H1 (cell line): ENCODE results near the gene GPC2. TPM values are rescaled to one million over a fixed set of nuclear protein-coding genes. Genes with fewer than 3 reads are reported as not detected.

Experiments
- CTCF ChIA-PET: fragments of 300-600 bp; sonication (Branson Sonifier 250); formaldehyde crosslinking; loops from one replicate; lab custom pipeline; 2021; ENCODE audit not compliant: partially characterized antibody; lab: Charles Lee
- POLR2A ChIA-PET: fragments of 300-600 bp; sonication (Branson Sonifier 250); formaldehyde crosslinking; loops from one replicate; lab custom pipeline; 2021; ENCODE audit warnings: inconsistent platforms; ENCODE audit not compliant: partially characterized antibody; lab: Charles Lee
- DNase-seq, 2 experiments: peaks; one replicate each; pipeline versions ENCODE4 v3.0.0 to v3.0.0-alpha.2; 2010 to 2022; ENCODE audit warnings: low spot score in 2 of 2, low read depth in 1 of 2, mixed read lengths in 1 of 2
- FAIRE-seq: peaks from 2 replicates; lab custom pipeline; 2011; peaks lifted over from hg19 to GRCh38; lab: Jason Lieb, UNC
- H2AFZ ChIP-seq: 2 replicates; pipeline ENCODE4 v1.8.1; 2012; ENCODE audit warnings: low read length, inconsistent platforms
- H2AK5ac ChIP-seq: 2 replicates; pipeline ENCODE4 v1.6.1; 2013; ENCODE audit warnings: low read depth, low read length
- H2BK120ac ChIP-seq: replicated peaks from 2 replicates; pipeline ENCODE3; 2013; ENCODE audit warnings: low read depth, low read length, inconsistent platforms
- H2BK12ac ChIP-seq: 2 replicates; pipeline ENCODE4 v1.6.1; 2013; ENCODE audit warnings: low read depth, low read length
- H2BK15ac ChIP-seq: 2 replicates; pipeline ENCODE4 v1.6.1; 2013; ENCODE audit warnings: low read length
- H2BK20ac ChIP-seq: 2 replicates; pipeline ENCODE4 v1.6.1; 2013; ENCODE audit warnings: low read length
- H2BK5ac ChIP-seq: 2 replicates; pipeline ENCODE4 v1.6.1; 2013; ENCODE audit warnings: low read depth, low read length
- H3K14ac ChIP-seq: 2 replicates; pipeline ENCODE4 v1.6.1; 2013; ENCODE audit warnings: inconsistent platforms; ENCODE audit not compliant: insufficient read length
- H3K18ac ChIP-seq: 2 replicates; pipeline ENCODE4 v1.6.1; 2013; ENCODE audit warnings: low read length; ENCODE audit errors: extremely low read depth
- H3K23ac ChIP-seq: 2 replicates; pipeline ENCODE4 v1.6.1; 2013; ENCODE audit warnings: inconsistent platforms; ENCODE audit not compliant: insufficient read length
- H3K23me2 ChIP-seq: 2 replicates; pipeline ENCODE4 v1.6.1; 2013; ENCODE audit warnings: low read depth, low read length
- H3K27ac ChIP-seq: 2 replicates; pipeline ENCODE4 v1.6.1; 2011; ENCODE audit warnings: low read depth, low read length, inconsistent platforms
- H3K27me3 ChIP-seq, 4 experiments: replicated peaks in 1 of 4; 1 replicate in 1 of 4; 2 replicates in 3 of 4; pipeline versions ENCODE4 v1.6.1 to v1.8.1; 2011 to 2013; ENCODE audit warnings: low read length in 3 of 4, mild to moderate bottlenecking in 3 of 4, inconsistent platforms in 2 of 4, mixed read lengths in 2 of 4, moderate library complexity in 1 of 4; ENCODE audit not compliant: control insufficient read depth in 3 of 4, insufficient read depth in 3 of 4; ENCODE audit errors: extremely low read depth in 1 of 4
- H3K36me3 ChIP-seq, 4 experiments: 2 replicates each; pipeline versions ENCODE4 v1.6.1 to v1.8.1; 2011 to 2013; ENCODE audit warnings: mild to moderate bottlenecking in 4 of 4, low read length in 3 of 4, moderate library complexity in 2 of 4, control low read depth in 1 of 4, inconsistent platforms in 1 of 4; ENCODE audit not compliant: insufficient read depth in 4 of 4, control insufficient read depth in 2 of 4
- H3K4ac ChIP-seq: replicated peaks from 2 replicates; pipeline ENCODE3; 2013; ENCODE audit warnings: low read length, low read depth, mixed read lengths, inconsistent platforms; ENCODE audit not compliant: insufficient read length
- H3K4me1 ChIP-seq, 4 experiments: replicated peaks in 1 of 4; 1 replicate in 1 of 4; 2 replicates in 3 of 4; pipeline versions ENCODE4 v1.6.1 to v1.8.1; 2011 to 2013; ENCODE audit warnings: low read length in 3 of 4, inconsistent platforms in 2 of 4, mixed read lengths in 1 of 4; ENCODE audit not compliant: insufficient read depth in 4 of 4, control insufficient read depth in 3 of 4
- H3K4me2 ChIP-seq, 2 experiments: 2 replicates each; pipeline versions ENCODE4 v1.6.1 to v1.8.1; 2011 to 2013; ENCODE audit warnings: low read depth in 2 of 2, low read length in 2 of 2, control low read depth in 1 of 2, inconsistent platforms in 1 of 2, mild to moderate bottlenecking in 1 of 2; ENCODE audit not compliant: insufficient read depth in 1 of 2
- H3K4me3 ChIP-seq, 4 experiments: fragments of 200-600, 300-600 bp in 1 of 4; sonication (generic), shearing (Covaris generic), sonication (Bioruptor Twin) in 1 of 4; 2 replicates each; pipeline versions ENCODE4 v1.5.1 to v1.8.1; 2011 to 2016; ENCODE audit warnings: low read length in 4 of 4, low read depth in 3 of 4, control low read depth in 2 of 4, inconsistent platforms in 2 of 4, mild to moderate bottlenecking in 2 of 4, mixed read lengths in 1 of 4, moderate library complexity in 1 of 4; ENCODE audit not compliant: insufficient read depth in 2 of 4; ENCODE audit errors: extremely low read depth in 1 of 4
- H3K56ac ChIP-seq: replicated peaks from 2 replicates; pipeline ENCODE3; 2013; ENCODE audit warnings: low read depth, mild to moderate bottlenecking, mixed read lengths, low read length, inconsistent platforms; ENCODE audit not compliant: insufficient read length
- H3K79me1 ChIP-seq: 2 replicates; pipeline ENCODE4 v1.6.1; 2013; ENCODE audit warnings: low read depth, low read length, control low read depth
- H3K79me2 ChIP-seq, 2 experiments: 2 replicates each; pipeline versions ENCODE4 v1.6.1 to v1.8.1; 2012 to 2013; ENCODE audit warnings: low read length in 2 of 2, mild to moderate bottlenecking in 2 of 2, inconsistent platforms in 1 of 2; ENCODE audit not compliant: insufficient read depth in 2 of 2, control insufficient read depth in 1 of 2
- H3K9ac ChIP-seq, 4 experiments: replicated peaks in 1 of 4; 1 replicate in 1 of 4; 2 replicates in 3 of 4; pipeline versions ENCODE4 v1.6.1 to v1.8.1; 2011 to 2013; ENCODE audit warnings: low read depth in 3 of 4, low read length in 3 of 4, control low read depth in 2 of 4, mild to moderate bottlenecking in 2 of 4, moderate library complexity in 2 of 4, inconsistent platforms in 1 of 4; ENCODE audit errors: extremely low read depth in 1 of 4
- H3K9me3 ChIP-seq, 2 experiments: 2 replicates each; pipeline versions ENCODE4 v1.6.1 to v1.8.1; 2012 to 2013; ENCODE audit warnings: mild to moderate bottlenecking in 2 of 2, moderate library complexity in 2 of 2, control low read depth in 1 of 2, inconsistent platforms in 1 of 2, low read depth in 1 of 2, low read length in 1 of 2, mixed read lengths in 1 of 2; ENCODE audit not compliant: insufficient read depth in 2 of 2
- H4K20me1 ChIP-seq, 2 experiments: replicated peaks in 1 of 2; 2 replicates each; pipeline versions ENCODE3 to v1.8.1; 2011 to 2013; ENCODE audit warnings: inconsistent platforms in 2 of 2, low read length in 2 of 2, mild to moderate bottlenecking in 1 of 2; ENCODE audit not compliant: insufficient read depth in 2 of 2, control insufficient read depth in 1 of 2
- H4K5ac ChIP-seq: 2 replicates; pipeline ENCODE4 v1.6.1; 2013; ENCODE audit warnings: low read length, low read depth, mixed read lengths, inconsistent platforms; ENCODE audit not compliant: insufficient read length
- H4K8ac ChIP-seq: 2 replicates; pipeline ENCODE4 v1.8.0; 2013; ENCODE audit warnings: mild to moderate bottlenecking, moderate library complexity, low read length, inconsistent platforms; ENCODE audit not compliant: insufficient read depth; ENCODE audit errors: extremely low read depth
- H4K91ac ChIP-seq: replicated peaks from 2 replicates; pipeline ENCODE3; 2013; ENCODE audit warnings: low read length, mixed read lengths, inconsistent platforms; ENCODE audit not compliant: insufficient read length
- BRCA1 ChIP-seq: IDR thresholded peaks from 2 replicates; pipeline ENCODE4 v1.6.1; 2012; ENCODE audit warnings: low read depth, low read length, improper control_type of control experiment
- CHD1 ChIP-seq: IDR thresholded peaks from 2 replicates; pipeline ENCODE4 v1.6.1; 2012; ENCODE audit warnings: low read depth, low read length, improper control_type of control experiment
- CTBP2 ChIP-seq: IDR thresholded peaks from 2 replicates; pipeline ENCODE4 v1.7.0; 2011; ENCODE audit warnings: borderline replicate concordance, mild to moderate bottlenecking, moderate library complexity, mixed read lengths, low read length; ENCODE audit not compliant: insufficient read depth, insufficient read length
- JUND ChIP-seq: IDR thresholded peaks from 2 replicates; pipeline ENCODE4 v1.6.1; 2011; ENCODE audit warnings: mild to moderate bottlenecking, improper control_type of control experiment, low read length
- KDM1A ChIP-seq: fragments of 200-600, 300-600 bp; sonication (generic); IDR thresholded peaks from 2 replicates; pipeline ENCODE4 v1.7.1; 2016; ENCODE audit warnings: mild to moderate bottlenecking, low read length, borderline replicate concordance
- RXRA ChIP-seq: IDR thresholded peaks from 2 replicates; pipeline ENCODE4 v1.6.1; 2011; ENCODE audit warnings: low read depth, mild to moderate bottlenecking, low read length, moderate library complexity; ENCODE audit not compliant: insufficient read depth
- SIN3A ChIP-seq, 2 experiments: IDR thresholded peaks in 1 of 2; conservative IDR thresholded peaks in 1 of 2; 2 replicates each; pipeline ENCODE4 v1.6.1; 2011 to 2012; ENCODE audit warnings: low read length in 2 of 2, improper control_type of control experiment in 1 of 2, low read depth in 1 of 2, mild to moderate bottlenecking in 1 of 2
- TAF1 ChIP-seq: IDR thresholded peaks from 2 replicates; pipeline ENCODE4 v1.6.1; 2011; ENCODE audit warnings: mild to moderate bottlenecking, low read depth, low read length
- ZNF274 ChIP-seq: IDR thresholded peaks from 2 replicates; pipeline ENCODE4 v1.7.0; 2012; ENCODE audit warnings: low read length, borderline replicate concordance; ENCODE audit errors: extremely low read depth
- WGBS, 2 experiments: shearing (Covaris generic) in 1 of 2; methylation state at CpG; one replicate each; pipeline versions ENCODE4 v1.1.6 to v1.1.7; 2013 to 2015; ENCODE audit warnings: low lambda C conversion rate in 2 of 2, mixed read lengths in 2 of 2, inconsistent platforms in 1 of 2, low coverage in 1 of 2, missing lambda C conversion rate in 1 of 2; ENCODE audit not compliant: insufficient replicate concordance in 2 of 2, insufficient coverage in 1 of 2, insufficient read length in 1 of 2; ENCODE audit errors: extremely low coverage in 1 of 2, missing lambda C conversion rate in 1 of 2; 5-methylcytosine and 5-hydroxymethylcytosine counted together
- polyA plus RNA-seq, 7 experiments: library from polyadenylated mRNA; depleted of rRNA in 3 of 7; stranded (reverse) in 5 of 7; unstranded in 2 of 7; fragments of >200 nt in 5 of 7; fragments of 200-250 nt in 2 of 7; gene quantifications; 1 replicate in 5 of 7; 2 replicates in 1 of 7; 4 replicates in 1 of 7; pipeline versions ENCODE4 v1.2.1 to v1.2.3, GENCODE V29; 2011 to 2013; ENCODE audit warnings: missing spikeins in 2 of 7, mixed read lengths in 2 of 7
- total RNA-seq: library from RNA; stranded (reverse); fragmentation: NEBNext Ultra II Directional; extraction: Animal tissue kit (Norgen Biotek cat#: 25700); gene quantifications from 2 replicates; pipeline ENCODE4 v1.2.1, GENCODE V29; 2021
- TF ChIP-seq, protein P1 (sequence below): IDR thresholded peaks from 2 replicates; pipeline ENCODE4 v1.6.1; 2012; ENCODE audit warnings: inconsistent platforms
- TF ChIP-seq, protein P2 (sequence below): IDR thresholded peaks from 2 replicates; pipeline ENCODE4 v1.6.1; 2011; ENCODE audit warnings: low read depth, mild to moderate bottlenecking, low read length; ENCODE audit not compliant: insufficient read depth
- TF ChIP-seq, protein P3 (sequence below): IDR thresholded peaks from 2 replicates; pipeline ENCODE4 v1.6.1; 2012; ENCODE audit warnings: inconsistent platforms

Gene GPC2
- total and polyA plus RNA-seq, 2 of the 8 experiments (the other 6 are each of a cell fraction or from before 2014, with no cell fraction given), result 25.3 to 44.8 TPM

DNA sequence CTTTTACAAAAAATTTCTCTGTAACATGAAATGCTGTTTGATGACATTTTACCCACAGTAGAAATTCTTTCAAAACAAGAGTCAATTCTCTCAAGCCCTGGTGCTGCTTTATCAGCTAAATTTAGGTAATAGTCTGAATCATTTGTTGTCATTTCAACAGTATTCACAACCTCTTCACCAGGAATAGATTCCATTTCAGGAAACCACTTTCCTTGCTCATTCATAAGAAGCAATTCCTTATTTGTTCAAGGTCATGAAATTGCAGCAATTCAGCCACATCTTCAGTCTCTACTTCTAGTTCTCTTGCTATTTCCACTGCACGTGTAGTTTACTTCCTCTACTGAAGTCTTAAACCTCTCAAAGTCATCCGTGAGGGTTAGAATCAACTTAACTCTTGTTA, 14.6 kb upstream of the GPC2 start:
- TF ChIP-seq JUND, result no peak
- TF ChIP-seq TAF1, result no peak
- no peak for TF ChIP-seq KDM1A
- TF ChIP-seq CTBP2, result no peak
- TF ChIP-seq RXRA, result no peak
- TF ChIP-seq ZNF274, result no peak
- no peak for TF ChIP-seq BRCA1
- TF ChIP-seq, protein P1, sequence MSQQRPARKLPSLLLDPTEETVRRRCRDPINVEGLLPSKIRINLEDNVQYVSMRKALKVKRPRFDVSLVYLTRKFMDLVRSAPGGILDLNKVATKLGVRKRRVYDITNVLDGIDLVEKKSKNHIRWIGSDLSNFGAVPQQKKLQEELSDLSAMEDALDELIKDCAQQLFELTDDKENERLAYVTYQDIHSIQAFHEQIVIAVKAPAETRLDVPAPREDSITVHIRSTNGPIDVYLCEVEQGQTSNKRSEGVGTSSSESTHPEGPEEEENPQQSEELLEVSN, result no peak
- TF ChIP-seq, protein P2, sequence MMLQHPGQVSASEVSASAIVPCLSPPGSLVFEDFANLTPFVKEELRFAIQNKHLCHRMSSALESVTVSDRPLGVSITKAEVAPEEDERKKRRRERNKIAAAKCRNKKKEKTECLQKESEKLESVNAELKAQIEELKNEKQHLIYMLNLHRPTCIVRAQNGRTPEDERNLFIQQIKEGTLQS, result no peak
- TF ChIP-seq CHD1, result no peak
- TF ChIP-seq, protein P3, sequence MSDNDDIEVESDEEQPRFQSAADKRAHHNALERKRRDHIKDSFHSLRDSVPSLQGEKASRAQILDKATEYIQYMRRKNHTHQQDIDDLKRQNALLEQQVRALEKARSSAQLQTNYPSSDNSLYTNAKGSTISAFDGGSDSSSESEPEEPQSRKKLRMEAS, result no peak
- TF ChIP-seq SIN3A (conservative IDR thresholded peaks at IDR 0.05 in 1 of 2, IDR thresholded peaks at IDR 0.05 in 1 of 2; ENCODE audit: low read depth in 1 of 2, low read length in 2 of 2), result no peak
- Histone ChIP-seq H3K23me2 (no peaks in the 10 kb centered on the region), H4K8ac (no peak overlapping the region), H2AFZ (no peak overlapping the region), H3K14ac (no peak overlapping the region), H2BK20ac (no peak overlapping the region), H3K56ac (no peak overlapping the region), H3K36me3 (no peaks in the 10 kb centered on the region), H2AK5ac (no peak overlapping the region), H4K91ac (no peak overlapping the region), H3K79me2 (no peaks in the 10 kb centered on the region), H3K9ac (no peak overlapping the region), H3K23ac (no peak overlapping the region), H4K5ac (no peak overlapping the region), H3K4me2 (no peak overlapping the region), H3K4ac (no peak overlapping the region), H3K4me3 (no peak overlapping the region), H2BK15ac (no peak overlapping the region), H3K27me3 (no peaks in the 10 kb centered on the region; a peak in 1 of 7 replicates), H3K9me3 (no peaks in the 10 kb centered on the region), H3K4me1 (no peaks in the 10 kb centered on the region), H4K20me1 (no peaks in the 10 kb centered on the region), H2BK12ac (no peak overlapping the region), H2BK120ac (no peak overlapping the region), H3K79me1 (no peaks in the 10 kb centered on the region), H2BK5ac (no peak overlapping the region), H3K18ac (no peak overlapping the region), H3K27ac (no peak overlapping the region)
- DNase-seq (no peak), FAIRE-seq (no peak)
- WGBS, 2 experiments, result 83% methylated on average over 2 of the region's 2 CpGs; no CpG with 5 or more reads in 1 of the 2 experiments
- ChIA-PET CTCF (interaction anchor here (3.2 kb wide), 1 partner anchor 11 kb away, joined by 17 read pairs; no protein-coding TSS in a partner anchor), POLR2A (no interaction called here)
